Lung (tissue), 12 donors: ENCODE data around the gene SUV39H1. TPM values are rescaled to one million over a fixed set of nuclear protein-coding genes. Genes with fewer than 3 reads are reported as not detected.

ENCODE experiments used
- ATAC-seq: fragments of 200-7000 bp; cut with Tn5 transposase; one replicate; pipeline ENCODE4 v1.9.1; 2020; ENCODE audit warnings: moderate number of reproducible peaks; ENCODE audit not compliant: insufficient read depth, low FRiP score
- DNase-seq, 3 donors: peaks; one replicate each; pipeline ENCODE4 v3.0.0-alpha.2; 2013 to 2017
- H3K27ac ChIP-seq, 2 donors: one replicate each; pipeline ENCODE4 v1.5.1; 2013; ENCODE audit warnings: mild to moderate bottlenecking in 2 of 2, moderate library complexity in 2 of 2, control low read depth in 1 of 2, inconsistent platforms in 1 of 2, low read depth in 1 of 2, low read length in 1 of 2
- H3K27me3 ChIP-seq, 3 donors: one replicate each; pipeline ENCODE4 v1.5.1; 2013; ENCODE audit warnings: low read length in 2 of 3; ENCODE audit not compliant: control insufficient read depth in 3 of 3, insufficient read depth in 3 of 3
- H3K36me3 ChIP-seq, 4 donors: one replicate each; pipeline ENCODE4 v1.5.1; 2013; ENCODE audit warnings: low read length in 4 of 4, mild to moderate bottlenecking in 1 of 4, moderate library complexity in 1 of 4; ENCODE audit not compliant: control insufficient read depth in 4 of 4, insufficient read depth in 4 of 4
- H3K4me1 ChIP-seq, 5 donors: one replicate each; pipeline ENCODE4 v1.5.1; 2013; ENCODE audit warnings: low read length in 5 of 5, mild to moderate bottlenecking in 2 of 5, moderate library complexity in 1 of 5; ENCODE audit not compliant: control insufficient read depth in 5 of 5, insufficient read depth in 5 of 5
- H3K4me3 ChIP-seq: one replicate; pipeline ENCODE4 v1.5.1; 2013; ENCODE audit warnings: mild to moderate bottlenecking, control low read depth, moderate library complexity
- H3K9ac ChIP-seq, 2 donors: one replicate each; pipeline ENCODE4 v1.5.1; 2013; ENCODE audit warnings: low read length in 2 of 2, control low read depth in 1 of 2; ENCODE audit not compliant: insufficient read depth in 1 of 2
- H3K9me3 ChIP-seq, 4 donors: one replicate each; pipeline ENCODE4 v1.5.1; 2013; ENCODE audit warnings: low read length in 3 of 4, mild to moderate bottlenecking in 1 of 4, moderate library complexity in 1 of 4; ENCODE audit not compliant: control insufficient read depth in 4 of 4, insufficient read depth in 3 of 4
- WGBS, 2 donors: extraction: QIAGEN DNeasy Blood & Tissue Kit; methylation state at CpG; one replicate each; pipeline ENCODE4 v1.1.7; 2013; 5-methylcytosine and 5-hydroxymethylcytosine counted together
- polyA plus RNA-seq, 2 donors: library from polyadenylated mRNA; stranded (reverse); fragments of 200-250 nt; gene quantifications; one replicate each; pipeline ENCODE4 v1.2.1, GENCODE V29; 2013
- total RNA-seq, 2 donors: library from RNA; depleted of rRNA in 1 of 2; stranded (reverse); fragments of >200 nt in 1 of 2; gene quantifications; one replicate each; pipeline ENCODE4 v1.2.1, GENCODE V29; 2014 to 2021
- TF ChIP-seq, protein P1 (sequence below): IDR thresholded peaks from 2 replicates; pipeline ENCODE4 v1.5.1; 2012; ENCODE audit warnings: mild to moderate bottlenecking; ENCODE audit errors: control extremely low read depth, extremely low read depth
- donor health status: control.
- donor health status: control.
- donor health status: Bipolar disorder and iron deficiency.
- donor health status: healthy.
- donor health status: DM: yes; HTN: yes; CAD: no.

Gene SUV39H1
- total and polyA plus RNA-seq, 4 donors = 2.4 to 6.8 (median 4.1) TPM

DNA sequence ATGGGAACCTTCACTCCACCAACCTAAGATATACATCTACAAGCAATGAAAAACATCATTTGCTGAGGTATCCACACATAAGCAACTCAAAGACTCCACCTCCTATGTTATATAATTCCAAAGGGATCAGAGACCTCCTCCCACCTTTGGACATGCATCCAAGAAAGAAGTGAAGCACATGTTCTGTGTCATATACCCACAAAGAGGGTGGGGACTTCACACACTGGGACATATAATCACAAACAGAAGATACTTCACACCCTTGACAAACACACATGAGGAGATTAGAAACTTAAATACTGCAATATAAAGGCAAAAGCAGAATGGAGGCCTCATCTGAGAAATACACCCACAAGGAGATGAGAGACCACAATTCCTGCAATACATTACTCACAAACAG is 25.4 kb downstream of the SUV39H1 start:
- ATAC-seq (no peak), DNase-seq (no peak)
- Histone ChIP-seq H3K4me1 (no peaks in the 10 kb centered on the region), H3K27ac (no peak overlapping the region), H3K4me3 (no peak overlapping the region), H3K9ac (no peak overlapping the region), H3K27me3 (no peaks in the 10 kb centered on the region), H3K9me3 (peaks cover 0 to 6% (median 0%) of the 10 kb centered on the region in 4 donors), H3K36me3 (no peaks in the 10 kb centered on the region)
- TF ChIP-seq, protein P1, sequence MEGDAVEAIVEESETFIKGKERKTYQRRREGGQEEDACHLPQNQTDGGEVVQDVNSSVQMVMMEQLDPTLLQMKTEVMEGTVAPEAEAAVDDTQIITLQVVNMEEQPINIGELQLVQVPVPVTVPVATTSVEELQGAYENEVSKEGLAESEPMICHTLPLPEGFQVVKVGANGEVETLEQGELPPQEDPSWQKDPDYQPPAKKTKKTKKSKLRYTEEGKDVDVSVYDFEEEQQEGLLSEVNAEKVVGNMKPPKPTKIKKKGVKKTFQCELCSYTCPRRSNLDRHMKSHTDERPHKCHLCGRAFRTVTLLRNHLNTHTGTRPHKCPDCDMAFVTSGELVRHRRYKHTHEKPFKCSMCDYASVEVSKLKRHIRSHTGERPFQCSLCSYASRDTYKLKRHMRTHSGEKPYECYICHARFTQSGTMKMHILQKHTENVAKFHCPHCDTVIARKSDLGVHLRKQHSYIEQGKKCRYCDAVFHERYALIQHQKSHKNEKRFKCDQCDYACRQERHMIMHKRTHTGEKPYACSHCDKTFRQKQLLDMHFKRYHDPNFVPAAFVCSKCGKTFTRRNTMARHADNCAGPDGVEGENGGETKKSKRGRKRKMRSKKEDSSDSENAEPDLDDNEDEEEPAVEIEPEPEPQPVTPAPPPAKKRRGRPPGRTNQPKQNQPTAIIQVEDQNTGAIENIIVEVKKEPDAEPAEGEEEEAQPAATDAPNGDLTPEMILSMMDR = no peak

DNA sequence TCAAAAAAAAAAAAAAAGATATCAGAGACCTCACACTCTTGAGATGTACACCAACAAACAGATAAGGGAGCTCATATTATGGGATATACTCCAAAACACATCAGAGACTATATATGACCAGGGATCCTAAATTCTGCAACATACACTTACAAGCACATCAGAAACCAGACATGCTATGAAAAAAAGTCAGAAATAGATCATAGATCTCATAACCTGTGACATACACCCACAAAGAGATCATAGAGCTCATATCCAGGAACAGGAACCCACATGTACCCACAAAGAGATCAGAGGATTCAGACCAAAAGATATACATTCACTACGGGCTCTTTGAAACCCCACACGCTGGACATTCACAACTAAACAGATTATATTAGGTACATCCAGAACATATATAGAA is 30.1 kb downstream of the SUV39H1 start:
- no peak for ATAC-seq
- Histone ChIP-seq H3K27ac (no peak overlapping the region), H3K9ac (no peak overlapping the region), H3K4me1 (no peaks in the 10 kb centered on the region), H3K4me3 (no peak overlapping the region), H3K36me3 (no peaks in the 10 kb centered on the region), H3K9me3 (peaks cover 0 to 6% (median 3%) of the 10 kb centered on the region in 4 donors), H3K27me3 (peaks cover 0 to 3% (median 0%) of the 10 kb centered on the region in 3 donors)
- 86 to 97% methylated on average over 2 of the region's 2 CpGs for WGBS, 2 donors
- TF ChIP-seq, protein P1 = no peak
- no peak for DNase-seq

DNA sequence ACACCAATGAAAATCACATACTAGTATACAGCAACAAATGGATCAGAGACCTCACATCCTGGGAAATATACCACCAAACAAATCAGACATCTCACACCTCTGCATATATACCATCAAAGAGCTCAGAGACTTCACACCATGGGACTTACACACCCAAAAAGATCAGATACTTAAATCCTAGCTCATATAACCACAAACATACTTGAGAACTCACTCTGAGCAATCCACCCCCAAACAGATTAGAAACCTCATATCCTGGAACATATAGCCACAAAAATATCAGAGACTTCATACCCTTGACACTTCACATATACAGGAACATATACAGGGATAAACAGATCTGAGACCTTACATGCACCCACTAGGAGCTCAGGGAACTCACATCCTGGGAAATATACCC is 32.1 kb downstream of the SUV39H1 start:
- Histone ChIP-seq H3K4me3 (no peak overlapping the region), H3K9ac (no peak overlapping the region), H3K27me3 (peaks cover 0 to 3% (median 0%) of the 10 kb centered on the region in 3 donors), H3K27ac (no peak overlapping the region), H3K9me3 (peaks cover 0 to 6% (median 3%) of the 10 kb centered on the region in 4 donors), H3K36me3 (no peaks in the 10 kb centered on the region), H3K4me1 (no peaks in the 10 kb centered on the region)
- no peak for DNase-seq
- ATAC-seq = no peak
- TF ChIP-seq, protein P1 = no peak

- H3K27ac ChIP-seq = no peak overlapping the region
- no peaks in the 10 kb centered on the region for H3K36me3 ChIP-seq
- no peaks in the 10 kb centered on the region for H3K9me3 ChIP-seq
- H3K4me1 ChIP-seq = peaks cover 0 to 8% (median 0%) of the 10 kb centered on the region in 5 donors
- H3K4me3 ChIP-seq = no peak overlapping the region
- no peaks in the 10 kb centered on the region for H3K27me3 ChIP-seq
- TF ChIP-seq, protein P1 = no peak
- ATAC-seq (no peak), DNase-seq (peak in 1 of 3 donors; percentile 12)
- H3K9ac ChIP-seq = peak overlapping the region in 1 of 2 donors; percentile 83
- WGBS, 2 donors = 91 to 95% methylated on average over 1 of the region's 1 CpG
These were observed 39.8 kb downstream of the SUV39H1 start for GRCh38 chrX:48736303-48736702.
